Epithelial cell of umbilical artery (primary cell): Measurements from ENCODE around the gene C21orf91. TPM values are rescaled to one million over a fixed set of nuclear protein-coding genes. Genes with fewer than 3 reads are reported as not detected.

ENCODE experiments used
- total RNA-seq: library from RNA; depleted of rRNA; stranded (reverse); fragments of >200 nt; gene quantifications from 2 replicates; pipeline ENCODE4 v1.2.3, GENCODE V29; 2014

Gene C21orf91
- 2.6 and 4.4 TPM in 2 replicates for total RNA-seq

GRCh38 chr21:17819114-17819876 is at the start of gene C21orf91:
Gene C21orf91 (minus strand): TSS chr21:17819356. CDS start chr21:17818318, 1,038 bp downstream.

Other genes with a start within 250 kb of the C21orf91 start
- gene BTG3, start 206.5 kb downstream of the C21orf91 start, total RNA-seq, result 29.2 and 29.8 TPM in 2 replicates